Suppressor macrophage treated with lipopolysaccharide for 4 hours (primary cell): ENCODE data around the gene USP34.
A peak's percentile ranks its signal among the peaks of the same experiment; 100 is the strongest.
"Not testable (repeated sequence)": the region's sequence is repeated elsewhere in the genome, so short reads cannot be mapped to it uniquely, and the experiment has no call there.

Experiments
- DNase-seq: peaks from one replicate; pipeline ENCODE4 v3.0.0-alpha.2; 2020

USP34 gene

GRCh38 chr2:61470965-61471904 lies at the start of gene USP34:
TSS of gene USP34 (minus strand) at chr2:61471087. CDS start at chr2:61470692, 395 bp downstream.
- peak; percentile 96 for DNase-seq

- DNase-seq, result no peak
Observed at GRCh38 chr2:61520261-61520660, 49.4 kb upstream of the USP34 start.

GRCh38 chr2:61512768-61513398 lies 42.0 kb upstream of the USP34 start:
- DNase-seq, result no peak

- no peak for DNase-seq
Observed at GRCh38 chr2:61510674-61511671, 40.1 kb upstream of the USP34 start.

- DNase-seq, result no peak
Observed at GRCh38 chr2:61504949-61505348, 34.1 kb upstream of the USP34 start.

GRCh38 chr2:61499060-61499459 lies 28.2 kb upstream of the USP34 start:
- no peak for DNase-seq

GRCh38 chr2:61493523-61493942 lies 22.6 kb upstream of the USP34 start:
- DNase-seq, result no peak

- no peak for DNase-seq
Observed at GRCh38 chr2:61492476-61492875, 21.6 kb upstream of the USP34 start.

GRCh38 chr2:61485281-61485680 lies 14.4 kb upstream of the USP34 start:
- no peak for DNase-seq

- no peak for DNase-seq
Observed at GRCh38 chr2:61478086-61478485, 7.2 kb upstream of the USP34 start.

- not testable (repeated sequence) for DNase-seq
Observed at GRCh38 chr2:61476929-61477589, 6.2 kb upstream of the USP34 start.

- peak; percentile 12 for DNase-seq
Observed at GRCh38 chr2:61471905-61472805, 1.3 kb upstream of the USP34 start.

- DNase-seq, result peak; percentile 81
Observed at GRCh38 chr2:61470122-61470951, 550 bp downstream of the USP34 start.

GRCh38 chr2:61469424-61470121 lies 1.3 kb downstream of the USP34 start:
- DNase-seq, result no peak

- DNase-seq, result not testable (repeated sequence)
Observed at GRCh38 chr2:61468231-61468630, 2.7 kb downstream of the USP34 start.

- no peak for DNase-seq
Observed at GRCh38 chr2:61465045-61465444, 5.8 kb downstream of the USP34 start.

- DNase-seq, result no peak
Observed at GRCh38 chr2:61463769-61464475, 7.0 kb downstream of the USP34 start.

- DNase-seq, result no peak
Observed at GRCh38 chr2:61461404-61461803, 9.5 kb downstream of the USP34 start.

GRCh38 chr2:61460163-61460562 lies 10.7 kb downstream of the USP34 start:
- peak; percentile 70 for DNase-seq
